UCSD-AML1 (cell line): ENCODE results near the gene EHHADH.
"Not testable (repeated sequence)": the region's sequence is repeated elsewhere in the genome, so short reads cannot be mapped to it uniquely, and the experiment has no call there.

Source experiments
- DNase-seq: peaks from one replicate; lab custom pipeline; 2025; ENCODE audit not compliant: unreplicated experiment; lab: John Stamatoyannopoulos, UW

The EHHADH gene

DNA sequence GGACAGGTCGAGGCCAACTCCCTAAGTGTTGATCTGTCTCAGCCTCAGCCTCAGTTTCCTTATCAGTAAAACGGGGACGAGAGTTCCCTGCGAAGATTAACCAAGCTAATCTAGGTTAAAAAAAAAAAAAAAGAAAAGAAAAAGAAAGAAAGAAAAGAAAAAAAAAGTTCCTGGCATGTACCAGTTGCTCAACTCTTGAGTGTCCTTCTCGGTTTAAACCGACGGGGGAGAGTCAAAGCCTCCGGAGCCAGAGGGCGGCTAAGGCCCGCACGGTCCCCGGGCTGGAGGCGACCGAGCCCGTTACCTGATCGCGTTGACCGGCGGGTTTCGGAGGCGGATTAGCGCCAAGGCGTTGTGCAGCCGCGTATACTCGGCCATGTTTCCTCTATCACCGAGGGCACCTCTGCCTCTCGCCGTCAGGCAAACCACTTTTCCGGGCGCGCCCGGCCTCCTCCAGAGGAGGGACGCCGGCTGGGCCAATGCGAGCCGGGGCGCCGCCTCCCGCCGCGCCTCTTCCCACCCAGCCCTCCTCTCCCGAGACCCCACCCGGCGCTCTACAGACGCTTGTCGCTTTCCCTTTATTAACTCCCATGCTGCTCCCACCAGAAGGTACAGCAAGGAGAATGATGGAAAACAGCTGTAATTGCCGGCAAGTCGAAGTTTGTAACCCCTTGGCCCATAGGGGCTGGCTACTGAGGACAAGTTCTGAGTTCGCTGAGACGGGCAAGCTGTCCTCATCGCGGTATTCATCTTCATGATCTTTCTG, at the start of gene EHHADH:
Gene EHHADH (minus strand): TSS at position 405 of the 766 bp plus-strand sequence. CDS start 27 bp downstream, at position 378.
- DNase-seq = no peak

DNA sequence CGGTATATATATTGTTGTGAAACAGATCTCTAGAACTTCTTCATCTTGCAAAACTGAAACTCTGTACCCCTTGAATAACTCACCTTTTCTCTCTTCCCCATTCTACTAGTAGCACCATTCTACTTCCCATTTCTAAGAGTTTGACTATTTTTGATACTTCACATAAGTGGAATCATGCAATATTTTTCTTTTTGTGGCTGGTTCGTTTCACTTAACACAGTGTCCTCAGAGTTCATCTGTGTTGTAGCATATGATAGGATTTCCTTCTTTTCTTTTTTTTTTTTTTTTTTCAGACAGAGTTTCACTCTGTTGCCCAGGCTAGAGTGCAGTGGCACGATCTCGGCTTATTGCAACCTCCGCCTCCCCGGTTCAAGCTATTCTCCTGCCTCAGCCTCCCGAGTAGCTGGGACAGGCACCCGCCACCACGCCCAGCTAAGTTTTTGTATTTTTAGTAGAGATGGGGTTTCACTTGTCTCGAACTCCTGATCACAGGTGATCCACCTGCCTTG, 46.1 kb upstream of the EHHADH start:
- DNase-seq = not testable (repeated sequence)

DNA sequence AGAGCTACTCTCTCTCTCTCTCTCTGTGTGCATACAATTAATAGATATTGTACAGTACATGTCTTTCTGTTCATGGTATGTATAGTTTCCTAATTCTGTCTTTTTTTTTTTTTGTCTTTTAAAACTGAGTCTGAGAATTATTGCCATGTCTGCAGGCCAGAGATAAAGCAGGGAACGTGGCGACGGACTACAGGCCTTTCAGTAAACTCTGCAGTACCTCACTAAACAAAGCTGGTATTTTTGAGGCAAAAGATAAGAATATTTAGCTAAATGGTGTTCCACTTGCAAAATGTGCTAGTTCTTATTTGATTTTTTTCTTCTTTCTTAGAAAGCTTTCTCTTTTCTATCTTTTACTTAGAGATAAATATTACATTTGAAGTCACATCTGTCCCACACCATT, 44.0 kb upstream of the EHHADH start:
- no peak for DNase-seq

DNA sequence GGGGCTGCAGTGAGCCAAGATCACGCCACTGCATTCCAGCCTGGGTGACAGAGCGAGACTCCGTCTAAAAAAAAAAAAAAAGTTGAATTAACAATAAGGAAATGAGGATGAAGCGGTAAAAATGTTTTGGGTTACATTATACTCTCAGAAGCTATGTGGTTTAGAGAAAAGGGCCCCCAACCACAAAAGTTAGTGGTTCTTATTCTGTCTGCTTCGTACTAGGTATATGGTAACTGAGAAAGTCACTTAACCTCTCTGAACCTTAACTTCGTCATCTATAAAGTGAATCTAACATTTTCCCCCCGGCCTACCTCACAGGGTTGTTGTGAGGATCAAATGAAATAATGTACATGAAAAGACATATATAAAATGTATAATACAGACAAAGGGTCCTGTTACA, 38.4 kb upstream of the EHHADH start:
- DNase-seq = no peak

DNA sequence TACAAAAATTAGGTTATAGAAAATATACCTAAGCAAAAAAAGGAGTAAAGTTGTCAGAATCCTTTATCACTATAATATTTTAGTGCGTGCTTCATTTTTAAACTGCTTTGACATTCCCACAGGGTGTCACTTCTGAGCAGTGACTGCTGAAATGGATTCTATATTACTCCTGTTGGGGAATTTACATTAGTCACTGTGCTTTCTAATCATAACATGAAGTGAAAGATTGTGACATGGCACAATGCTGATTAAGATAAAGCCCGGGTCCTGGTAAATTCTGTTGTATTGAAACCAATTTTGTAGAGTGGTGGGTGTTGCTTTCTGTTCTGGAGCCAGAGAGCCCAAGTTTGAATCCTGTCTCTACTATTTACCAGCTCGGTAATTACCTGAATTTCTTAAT, 36.4 kb upstream of the EHHADH start:
- DNase-seq = no peak

DNA sequence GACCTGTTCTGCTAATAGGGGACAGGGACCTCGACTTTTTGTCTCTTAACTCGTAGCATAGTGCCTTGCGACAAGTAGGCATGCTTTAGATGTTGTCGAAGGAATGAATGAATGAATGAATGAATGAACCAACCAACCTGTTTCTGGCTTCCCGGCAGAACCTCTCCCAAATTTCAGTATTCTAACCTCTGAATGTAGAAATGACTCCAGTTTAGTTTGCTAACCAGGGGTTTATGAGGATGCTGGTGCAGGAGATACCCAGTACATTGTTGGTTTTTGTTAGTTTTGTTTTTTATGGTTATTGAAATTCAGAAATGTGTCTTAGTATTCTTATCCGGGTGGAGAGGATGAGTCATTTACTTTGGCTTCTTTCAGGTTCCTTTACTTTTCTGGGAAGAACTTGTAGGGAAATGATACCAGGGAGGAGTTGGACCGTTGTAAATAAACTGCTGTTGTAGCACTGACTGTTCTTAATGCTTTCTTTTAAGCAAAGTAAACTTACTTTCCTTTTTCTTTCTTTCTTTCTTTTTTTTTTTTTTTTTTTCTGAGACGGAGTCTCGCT, 29.6 kb upstream of the EHHADH start:
- DNase-seq = no peak

DNA sequence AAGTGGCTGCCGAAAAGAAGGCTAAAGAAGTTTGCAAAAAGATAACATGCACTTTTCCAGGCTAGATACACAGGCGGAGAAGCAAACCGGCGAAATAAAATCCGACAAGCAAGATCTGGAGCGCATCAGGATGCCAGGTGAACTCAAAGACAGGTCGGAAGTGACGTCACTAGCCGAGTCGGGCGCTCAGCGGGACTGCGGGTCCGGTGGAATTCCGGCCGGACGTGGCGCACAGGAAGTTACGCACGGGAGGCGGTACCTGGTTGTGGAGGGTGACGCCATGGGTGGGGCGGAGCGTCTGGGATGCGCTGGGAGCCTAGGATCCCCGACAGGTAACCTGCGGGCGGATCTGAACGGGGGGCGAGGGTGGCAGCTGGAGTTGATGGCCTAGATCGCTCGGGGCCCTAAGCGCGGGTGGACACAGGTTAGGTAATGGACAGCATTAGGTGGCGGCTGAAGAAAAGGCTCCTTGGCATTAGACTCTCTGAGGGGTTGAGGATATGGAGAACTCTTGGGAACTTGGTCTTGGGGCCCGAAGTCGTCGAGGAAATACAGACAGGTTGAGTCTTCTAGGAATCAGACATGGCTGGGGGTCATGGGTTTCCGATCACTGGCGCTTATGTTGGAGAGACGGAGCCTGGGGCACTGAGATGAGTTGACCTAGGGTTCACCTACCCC, 29.0 kb upstream of the EHHADH start:
- DNase-seq = no peak

DNA sequence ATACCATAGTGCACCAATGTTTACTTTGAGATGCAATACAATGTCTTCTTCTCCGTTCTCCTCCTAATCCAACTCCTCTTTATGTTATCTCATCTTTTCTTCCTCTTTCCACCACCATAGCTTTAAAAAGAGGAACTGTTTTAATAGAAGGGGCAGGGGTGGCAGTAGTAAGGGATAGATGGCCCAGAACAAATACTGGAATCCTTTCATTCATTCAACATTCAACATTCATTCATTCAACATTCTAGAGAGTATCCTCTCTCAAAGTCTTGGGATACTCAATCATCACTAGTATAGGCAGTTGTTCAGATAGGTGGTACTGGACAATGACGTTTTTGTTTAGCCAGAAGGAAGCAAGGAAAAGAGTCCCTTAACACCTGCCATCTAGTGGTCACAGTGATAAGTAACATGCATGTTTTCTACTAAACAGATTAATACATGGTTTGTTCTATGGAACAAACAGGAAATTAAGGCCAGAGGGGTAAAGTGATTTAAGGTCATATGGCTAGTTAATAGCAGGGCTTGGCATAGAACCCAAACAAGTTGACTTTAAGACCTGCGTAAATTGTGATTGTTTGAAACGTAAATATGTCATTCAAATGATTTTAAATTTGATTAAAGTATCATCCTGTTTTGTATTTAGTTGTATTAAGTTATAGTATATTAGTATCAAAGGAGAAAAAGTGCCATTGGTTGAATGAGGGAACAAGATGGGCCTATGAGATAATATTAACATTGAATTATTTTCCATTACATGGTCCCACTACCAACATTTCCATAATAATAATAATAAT, 26.9 kb upstream of the EHHADH start:
- no peak for DNase-seq

DNA sequence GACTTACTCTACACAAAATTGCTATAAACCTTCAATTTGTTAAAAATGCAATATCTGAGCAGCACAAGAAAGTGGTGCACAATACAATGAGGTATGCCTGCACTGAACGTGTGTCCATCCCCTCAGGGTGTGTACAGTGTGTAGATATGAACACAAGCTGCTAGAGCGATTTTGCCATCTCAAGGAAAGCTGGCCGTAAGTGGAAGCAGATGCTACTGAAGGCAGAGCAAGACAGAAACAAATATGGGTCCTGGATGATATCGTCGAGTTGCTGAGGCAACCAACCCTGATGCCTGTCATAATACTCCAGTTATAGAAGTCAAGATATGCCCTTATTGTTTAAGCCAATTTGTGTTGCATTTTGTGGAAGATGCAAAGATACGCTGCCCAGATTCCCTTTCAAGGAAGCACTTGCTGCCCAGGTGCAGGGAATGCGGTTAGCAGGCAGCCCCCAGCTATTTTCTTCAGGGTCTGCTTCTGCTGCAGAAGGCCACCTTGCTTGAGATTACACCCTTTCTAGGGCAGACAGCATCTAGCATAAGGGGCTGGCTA, 25.8 kb upstream of the EHHADH start:
- DNase-seq = no peak

DNA sequence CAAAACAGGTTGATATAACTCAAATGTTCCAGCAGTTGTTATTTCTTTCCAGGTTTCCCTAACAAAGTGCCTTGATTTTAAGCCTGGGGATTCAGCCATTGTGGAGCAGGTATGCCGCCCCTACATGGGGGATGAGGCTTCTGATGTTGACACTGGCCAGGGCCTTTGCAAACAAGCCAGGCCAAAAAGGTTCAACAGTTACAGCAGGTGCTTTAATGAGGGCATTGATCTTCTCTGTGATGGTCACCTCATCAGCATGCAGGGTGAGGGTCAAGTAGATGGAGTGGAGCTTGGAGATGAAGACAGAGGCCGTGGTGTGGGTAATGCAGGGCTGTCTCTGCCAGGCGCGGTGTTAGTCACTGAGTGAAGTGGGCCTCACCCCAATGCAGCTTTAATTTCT, 22.6 kb upstream of the EHHADH start:
- DNase-seq = no peak

DNA sequence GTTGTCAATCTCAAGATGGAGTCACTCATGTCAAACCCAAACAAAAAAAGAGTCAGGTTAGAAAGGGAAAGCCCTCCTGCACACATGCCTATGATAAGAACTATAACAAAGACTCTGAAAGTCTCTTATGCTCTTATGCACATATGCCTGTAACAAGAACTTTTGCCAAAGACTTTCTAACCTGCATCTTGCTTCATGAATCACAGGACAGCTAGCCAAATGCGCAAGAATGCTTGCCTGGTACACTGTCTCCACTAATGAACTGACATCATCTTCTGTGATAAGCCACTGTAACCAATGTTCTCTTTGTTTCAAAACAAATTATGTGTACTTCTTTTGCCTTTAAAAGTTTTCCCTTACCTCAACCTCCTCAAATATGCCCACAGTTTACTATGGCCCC, 18.2 kb upstream of the EHHADH start:
- DNase-seq = no peak

DNA sequence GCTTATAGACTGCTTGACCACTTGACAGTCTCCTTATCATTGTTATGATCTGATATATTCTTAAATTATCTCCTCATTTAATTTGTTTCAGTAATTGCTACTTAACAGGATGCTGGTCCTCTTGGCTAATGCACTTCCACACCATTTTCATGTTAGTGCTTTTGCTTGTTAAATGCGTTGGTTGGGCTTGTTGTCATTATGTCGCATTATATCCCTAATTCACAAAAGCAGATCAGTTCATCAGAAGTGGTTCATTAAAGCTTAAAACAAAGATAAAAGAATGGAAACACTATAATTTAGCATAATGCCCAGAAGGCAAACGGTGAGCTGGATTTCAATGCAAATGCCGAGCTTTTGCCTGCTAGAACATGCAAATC, 17.1 kb upstream of the EHHADH start:
- DNase-seq = no peak

DNA sequence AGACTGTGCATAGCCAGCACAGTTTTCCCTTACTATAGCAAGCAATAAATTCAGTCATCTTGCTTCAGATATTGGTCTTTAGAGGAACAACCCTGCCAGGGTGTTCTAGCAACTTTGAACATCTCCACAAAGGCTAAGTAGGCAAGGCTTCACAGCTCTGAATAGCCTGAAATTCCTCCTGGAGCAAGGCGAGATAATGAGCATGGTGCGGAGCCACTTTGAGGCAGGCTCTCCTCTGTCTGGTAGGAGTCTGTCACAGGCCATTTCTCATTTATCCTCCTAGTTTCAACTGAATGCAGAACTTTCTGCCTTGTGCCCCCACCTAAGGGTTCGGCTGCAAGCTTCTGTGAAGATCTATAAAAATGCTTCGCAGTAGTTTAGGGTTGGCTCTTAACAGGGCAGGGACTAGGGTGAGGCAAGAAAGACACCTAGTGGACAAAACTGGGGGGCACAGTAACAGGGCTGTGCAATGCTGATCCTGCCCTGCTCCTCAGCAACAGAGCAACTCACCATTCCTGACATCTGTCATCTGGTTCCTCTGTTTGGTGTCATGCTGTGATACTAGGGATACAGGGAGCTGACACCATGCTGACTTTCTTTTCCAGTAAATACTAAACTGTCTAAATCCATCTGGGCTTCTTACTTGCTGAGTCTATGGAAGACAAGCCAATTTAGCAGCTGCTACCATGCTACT, 16.6 kb upstream of the EHHADH start:
- no peak for DNase-seq

DNA sequence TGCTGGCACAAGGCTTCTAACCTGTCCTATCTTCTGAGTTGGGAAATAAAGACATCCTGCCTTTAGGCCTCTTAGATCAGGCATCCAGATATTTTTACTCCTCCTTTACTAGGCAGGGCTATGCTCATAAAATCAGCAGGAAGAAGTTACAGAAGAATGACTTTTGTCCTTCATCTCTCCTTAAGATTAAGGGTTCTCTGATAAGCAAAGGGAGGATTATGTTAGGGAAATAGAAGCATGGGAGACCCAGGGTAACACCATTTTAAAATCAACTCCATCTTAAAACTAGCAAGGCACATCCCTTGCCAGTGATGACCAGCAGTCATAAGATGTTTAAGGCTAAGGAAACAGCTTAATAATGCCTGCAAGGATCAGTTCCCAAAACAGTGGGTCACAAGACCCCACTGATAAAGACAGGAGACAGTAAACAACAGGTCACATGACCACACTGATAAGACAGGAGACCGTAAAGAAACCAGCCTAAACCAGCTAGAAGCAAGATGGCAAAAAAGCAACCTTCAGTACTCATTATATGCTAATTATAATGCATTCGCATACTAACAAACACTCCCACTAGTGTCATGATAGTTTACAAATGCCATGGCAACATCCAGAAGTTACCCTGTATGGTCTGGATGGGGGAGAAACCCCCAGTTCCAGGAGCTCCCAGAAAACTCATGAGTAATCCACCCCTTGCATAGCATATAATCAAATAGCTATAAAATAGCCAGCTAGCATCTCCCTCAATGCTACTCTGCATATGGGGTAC, 14.5 kb upstream of the EHHADH start:
- DNase-seq = no peak

DNA sequence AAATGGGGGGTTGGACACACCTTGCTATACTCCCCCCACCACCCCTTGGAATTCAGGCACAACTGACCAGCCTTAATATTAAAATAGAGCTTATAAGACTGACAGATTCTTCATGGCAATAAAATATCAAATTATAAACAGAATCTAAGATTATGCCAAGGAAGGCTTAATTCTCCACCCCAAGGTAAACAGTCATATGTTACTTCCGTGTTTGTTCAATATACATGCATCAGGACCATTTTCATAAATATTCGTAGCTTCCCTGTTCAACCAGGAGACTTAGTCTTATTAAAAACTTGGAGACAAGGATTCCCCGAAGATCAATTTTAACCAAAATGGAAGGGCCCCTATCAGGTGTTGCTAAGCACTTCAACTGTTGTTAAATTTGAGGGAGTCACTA, 13.3 kb upstream of the EHHADH start:
- no peak for DNase-seq

DNA sequence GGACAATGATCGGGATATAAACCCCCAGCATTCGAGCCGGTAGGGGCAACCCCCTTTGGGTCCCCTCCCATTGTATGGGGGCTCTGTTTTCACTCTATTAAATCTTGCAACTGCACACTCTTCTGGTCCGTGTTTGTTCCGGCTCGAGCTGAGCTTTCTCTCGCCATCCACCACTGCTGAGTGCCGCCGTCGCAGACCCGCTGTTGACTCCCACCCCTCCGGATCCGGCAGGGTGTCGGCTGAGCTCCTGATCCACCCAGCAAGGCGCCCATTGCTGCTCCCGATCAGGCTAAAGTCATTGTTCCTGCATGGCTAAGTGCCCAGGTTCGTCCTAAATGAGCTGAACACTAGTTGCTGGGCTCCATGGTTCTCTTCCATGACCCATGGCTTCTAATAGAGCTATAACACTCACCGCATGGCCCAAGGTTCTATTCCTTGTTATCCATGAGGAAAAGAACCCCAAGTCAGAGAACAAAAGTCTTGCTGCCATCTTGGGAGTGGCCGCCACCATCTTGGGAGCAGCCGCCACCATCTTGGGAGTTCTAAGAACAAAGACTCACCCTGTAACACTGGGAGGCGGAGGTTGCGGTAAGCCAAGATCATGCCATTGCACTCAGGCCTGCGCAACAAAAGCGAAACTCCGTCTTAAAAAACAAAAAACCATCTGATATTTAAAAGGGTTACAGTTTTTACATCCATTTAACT, 11.2 kb upstream of the EHHADH start:
- no peak for DNase-seq

DNA sequence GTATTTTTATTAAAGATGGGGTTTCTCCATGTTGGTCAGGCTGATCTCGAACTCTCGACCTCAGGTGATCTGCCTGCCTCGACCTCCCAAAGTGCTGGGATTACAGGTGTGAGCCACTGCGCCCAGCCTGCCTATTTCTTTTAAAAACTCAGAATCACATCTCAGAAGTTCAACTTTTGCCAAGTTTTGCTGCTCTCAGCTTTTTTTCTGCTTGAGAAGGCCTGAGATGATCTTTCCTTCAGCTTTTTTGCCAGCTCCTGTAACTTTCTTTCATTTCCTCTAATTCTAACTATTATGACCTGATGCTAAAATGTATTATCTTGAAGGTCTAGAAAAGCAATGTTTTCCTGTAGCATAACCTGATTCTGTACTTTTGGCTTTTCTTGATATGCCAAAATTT, 9.6 kb upstream of the EHHADH start:
- no peak for DNase-seq

DNA sequence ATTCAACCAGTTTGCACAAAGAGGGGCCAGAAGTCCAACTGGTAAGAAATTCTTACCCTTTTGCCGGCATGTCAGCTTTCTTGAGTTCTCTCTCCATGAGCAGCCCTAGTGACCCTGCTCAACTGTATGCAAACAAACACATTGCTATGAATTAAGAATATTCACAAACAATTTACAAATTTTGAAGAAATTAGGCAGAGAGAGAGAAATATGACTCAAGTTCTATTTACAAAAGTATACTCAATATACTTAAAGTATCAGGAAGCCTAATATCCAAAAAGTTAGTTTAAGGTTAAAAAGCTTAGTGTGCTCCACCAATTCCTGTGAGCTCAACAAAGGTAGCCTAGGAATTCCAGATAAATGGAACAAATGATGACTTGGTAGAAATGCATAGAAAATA, 3.5 kb upstream of the EHHADH start:
- no peak for DNase-seq

DNA sequence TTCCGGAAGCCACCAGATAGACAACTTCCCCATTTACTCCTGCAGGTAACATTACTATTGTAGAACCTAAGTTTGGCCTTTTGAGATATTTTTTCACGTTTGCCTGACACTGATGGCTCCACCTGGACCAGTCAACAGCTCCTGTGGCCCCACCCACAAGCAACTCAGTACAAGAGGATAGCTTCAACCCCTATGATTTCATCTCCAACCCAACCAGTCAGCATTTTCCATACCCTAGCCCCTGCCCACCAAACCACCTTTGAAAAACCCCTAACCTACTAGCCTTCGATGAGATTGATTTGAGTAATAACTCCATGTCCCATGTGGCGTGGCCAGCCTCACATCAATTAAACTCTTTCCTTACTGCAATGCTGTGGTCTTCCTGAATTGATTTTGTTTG, 950 bp upstream of the EHHADH start:
- no peak for DNase-seq
